GM10266 (cell line): Measurements from ENCODE around the gene RNF112.
"Not testable (repeated sequence)": the region's sequence is repeated elsewhere in the genome, so short reads cannot be mapped to it uniquely, and the experiment has no call there.

Experiments used
- DNase-seq: peaks from one replicate; pipeline ENCODE4 v3.0.0; 2012; ENCODE audit errors: extremely low spot score
- TF ChIP-seq, protein P1 (sequence below): IDR thresholded peaks from 2 replicates; pipeline ENCODE4 v1.5.1; 2012; ENCODE audit warnings: mild to moderate bottlenecking, low read depth; ENCODE audit not compliant: control insufficient read depth, insufficient read depth; ENCODE audit errors: missing control alignments

The RNF112 gene

DNA sequence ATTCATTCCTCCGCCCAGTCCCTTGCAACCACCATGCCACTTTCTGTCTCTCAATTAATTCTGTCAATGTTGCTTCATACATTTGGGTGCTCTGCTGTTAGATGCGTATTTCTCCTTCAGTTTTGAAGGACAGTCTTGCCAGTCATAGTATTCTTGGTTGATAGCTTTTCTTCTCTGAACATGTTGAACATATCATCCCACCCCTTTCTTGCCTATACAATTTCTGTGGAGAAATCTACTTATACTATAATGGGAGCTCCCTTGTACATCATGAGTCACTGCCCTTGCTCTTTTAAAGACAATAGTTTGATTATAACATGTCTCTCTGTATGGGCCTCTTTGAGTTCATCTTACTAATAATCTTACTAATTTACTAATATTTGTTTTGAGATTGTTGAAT lies 34.1 kb downstream of the RNF112 start:
- no peak for DNase-seq
- TF ChIP-seq, protein P1, sequence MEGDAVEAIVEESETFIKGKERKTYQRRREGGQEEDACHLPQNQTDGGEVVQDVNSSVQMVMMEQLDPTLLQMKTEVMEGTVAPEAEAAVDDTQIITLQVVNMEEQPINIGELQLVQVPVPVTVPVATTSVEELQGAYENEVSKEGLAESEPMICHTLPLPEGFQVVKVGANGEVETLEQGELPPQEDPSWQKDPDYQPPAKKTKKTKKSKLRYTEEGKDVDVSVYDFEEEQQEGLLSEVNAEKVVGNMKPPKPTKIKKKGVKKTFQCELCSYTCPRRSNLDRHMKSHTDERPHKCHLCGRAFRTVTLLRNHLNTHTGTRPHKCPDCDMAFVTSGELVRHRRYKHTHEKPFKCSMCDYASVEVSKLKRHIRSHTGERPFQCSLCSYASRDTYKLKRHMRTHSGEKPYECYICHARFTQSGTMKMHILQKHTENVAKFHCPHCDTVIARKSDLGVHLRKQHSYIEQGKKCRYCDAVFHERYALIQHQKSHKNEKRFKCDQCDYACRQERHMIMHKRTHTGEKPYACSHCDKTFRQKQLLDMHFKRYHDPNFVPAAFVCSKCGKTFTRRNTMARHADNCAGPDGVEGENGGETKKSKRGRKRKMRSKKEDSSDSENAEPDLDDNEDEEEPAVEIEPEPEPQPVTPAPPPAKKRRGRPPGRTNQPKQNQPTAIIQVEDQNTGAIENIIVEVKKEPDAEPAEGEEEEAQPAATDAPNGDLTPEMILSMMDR, result no peak

DNA sequence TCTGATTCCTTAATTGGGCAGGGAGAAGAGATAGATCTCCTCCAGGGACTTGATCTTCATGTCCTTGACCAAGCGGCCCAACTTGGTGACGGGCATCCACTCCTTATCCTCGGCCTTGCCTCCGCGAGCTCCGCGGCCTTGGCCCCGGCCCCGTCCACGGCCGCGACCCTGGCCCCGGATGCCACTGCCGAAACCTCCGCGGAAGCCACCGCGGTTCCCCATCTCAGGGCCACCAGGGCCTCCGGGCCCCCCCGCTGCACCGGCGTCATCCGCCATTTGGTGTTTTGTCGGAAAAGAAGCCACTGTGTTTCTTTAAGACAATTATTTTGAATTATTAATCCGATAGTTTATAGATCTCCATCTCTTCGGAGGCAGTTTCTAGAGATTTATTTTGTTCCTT lies 35.5 kb downstream of the RNF112 start:
- DNase-seq, result not testable (repeated sequence)

DNA sequence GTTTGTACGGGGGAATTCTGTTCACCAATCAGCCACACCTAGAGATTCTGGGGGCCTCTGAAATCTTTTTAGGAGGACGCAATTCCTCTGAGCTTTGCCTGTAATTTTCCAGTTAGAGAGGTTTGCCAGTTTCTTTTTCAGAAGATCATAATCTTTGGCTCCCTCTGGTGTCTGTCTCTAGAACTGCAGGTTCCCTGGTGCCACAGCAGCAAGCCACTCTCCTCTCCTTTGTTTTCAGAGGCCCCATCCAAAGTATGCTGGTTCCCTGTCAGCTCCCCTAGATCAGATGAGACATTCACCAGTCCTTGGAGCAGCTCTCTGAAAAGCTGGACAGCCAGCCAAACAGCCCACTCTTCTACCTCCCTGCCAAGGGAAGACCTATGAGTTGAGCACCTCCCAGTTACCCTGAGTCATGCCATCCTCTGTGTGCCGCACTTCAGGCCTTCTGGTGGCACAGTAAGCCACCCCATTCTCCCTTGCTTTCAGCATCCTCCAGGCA lies 36.1 kb downstream of the RNF112 start:
- peak; percentile 86 for DNase-seq
- TF ChIP-seq, protein P1, result peak; percentile 82

DNA sequence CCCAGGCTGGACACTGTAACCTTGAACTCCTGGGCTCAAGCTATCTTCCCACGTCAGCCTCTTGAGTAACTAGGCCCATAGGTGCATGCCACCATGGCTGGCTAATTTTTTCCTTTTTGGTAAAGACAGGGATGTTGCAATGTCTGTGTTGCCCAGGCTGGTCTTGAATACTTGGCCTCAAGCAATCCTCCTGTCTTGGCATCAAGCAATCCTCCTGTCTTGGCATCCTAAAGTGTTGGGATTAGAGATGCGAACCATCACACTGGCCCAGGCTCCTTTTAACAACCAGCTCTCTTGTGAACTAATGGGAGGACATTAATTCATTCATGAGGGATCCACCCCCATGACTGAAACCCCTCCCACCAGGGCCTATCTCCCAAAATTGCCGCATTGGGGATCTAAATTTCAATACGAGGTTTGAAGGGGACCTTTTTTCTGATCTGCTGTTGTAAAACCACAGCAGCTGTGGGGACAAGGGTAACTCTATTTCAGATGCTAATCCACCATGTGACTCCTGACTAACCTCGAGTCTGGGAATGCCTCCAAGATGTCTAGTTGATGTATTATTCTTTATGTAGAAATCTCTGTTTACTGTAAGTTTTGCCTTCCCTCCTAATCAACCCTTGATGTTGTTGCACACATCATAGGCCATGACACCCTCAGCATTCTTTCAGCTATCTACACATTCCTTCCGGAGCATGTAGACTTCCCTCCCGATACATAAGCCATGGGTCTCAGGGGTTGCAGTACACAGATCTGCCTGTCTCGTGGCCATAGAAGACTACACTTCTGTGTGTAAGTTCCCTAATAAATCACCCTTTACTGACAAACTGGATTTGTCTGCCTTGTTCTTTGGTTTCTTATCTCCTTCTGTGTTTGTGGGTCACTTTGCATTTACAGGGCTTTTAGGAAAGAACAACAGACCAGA lies 37.6 kb downstream of the RNF112 start:
- DNase-seq, result no peak
- TF ChIP-seq, protein P1, result no peak

DNA sequence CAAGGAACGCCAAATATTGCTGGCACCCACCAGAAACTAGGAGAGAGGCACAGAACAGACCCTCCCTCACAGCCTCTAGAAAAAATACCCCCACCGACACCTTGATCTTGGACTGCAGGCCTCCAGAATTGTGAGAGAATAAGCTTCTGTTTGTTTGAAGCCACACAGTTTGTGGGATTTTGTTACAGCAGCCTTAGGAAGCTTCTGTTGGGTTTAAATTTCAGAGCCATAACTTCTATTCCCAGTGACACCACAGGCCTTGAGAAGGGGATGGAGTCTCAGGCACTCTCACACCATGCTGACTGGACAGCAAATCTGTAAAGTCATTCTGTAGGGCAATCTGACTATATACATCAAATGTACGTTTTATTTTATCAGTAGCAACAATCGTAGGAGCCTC lies 38.6 kb downstream of the RNF112 start:
- no peak for DNase-seq
- TF ChIP-seq, protein P1, result no peak

DNA sequence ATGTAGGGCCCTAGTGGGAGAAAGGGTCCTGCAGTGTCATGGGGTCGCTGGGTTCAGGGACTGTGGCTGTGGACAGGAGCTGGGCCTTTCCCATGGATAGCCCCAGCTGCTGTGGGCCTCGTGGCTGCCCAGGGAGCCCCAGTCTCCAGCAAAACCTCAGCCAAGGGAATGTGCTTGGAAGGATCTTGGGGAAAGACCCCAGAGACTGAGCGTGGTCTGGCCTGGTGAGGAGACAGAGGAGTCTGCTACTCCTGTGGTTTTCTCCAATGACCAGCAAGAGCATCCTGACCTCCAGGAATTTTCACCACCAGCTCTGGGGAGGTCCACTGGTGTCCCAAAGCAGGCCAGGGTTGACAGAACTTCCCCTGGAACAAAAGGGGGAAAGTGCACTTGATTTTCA lies 42.3 kb downstream of the RNF112 start:
- TF ChIP-seq, protein P1, result no peak

DNA sequence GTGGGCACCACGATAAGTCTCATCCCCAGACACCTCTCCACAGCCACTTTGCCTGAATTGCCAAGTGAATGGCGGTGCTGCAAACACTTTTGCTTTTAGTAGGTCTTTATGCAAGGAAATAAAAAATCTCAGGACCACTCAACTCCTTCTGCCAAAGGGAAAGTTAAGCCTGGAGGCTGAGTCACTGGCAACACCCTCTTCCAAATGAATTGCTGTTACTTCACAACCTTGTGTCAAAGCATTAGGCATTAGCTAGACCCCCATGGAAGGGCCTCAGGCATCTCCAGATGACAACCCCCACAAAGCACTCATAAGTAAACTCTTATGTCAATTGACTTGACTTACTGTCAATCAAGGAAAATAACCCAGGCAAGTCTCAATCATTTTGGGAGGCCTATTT lies 43.0 kb downstream of the RNF112 start:
- DNase-seq, result no peak
- TF ChIP-seq, protein P1, result no peak

More for the DNA sequence above, 42.3 kb downstream of the RNF112 start:
- DNase-seq, result no peak
